ENCODE data around the gene DTNBP1. TPM values are rescaled to one million over a fixed set of nuclear protein-coding genes. Genes with fewer than 3 reads are reported as not detected.
A peak's percentile ranks its signal among the peaks of the same experiment; 100 is the strongest.

Gene DTNBP1
- total RNA-seq, 2 donors from 2014 or later = 6.3 to 25.0 TPM

DNA sequence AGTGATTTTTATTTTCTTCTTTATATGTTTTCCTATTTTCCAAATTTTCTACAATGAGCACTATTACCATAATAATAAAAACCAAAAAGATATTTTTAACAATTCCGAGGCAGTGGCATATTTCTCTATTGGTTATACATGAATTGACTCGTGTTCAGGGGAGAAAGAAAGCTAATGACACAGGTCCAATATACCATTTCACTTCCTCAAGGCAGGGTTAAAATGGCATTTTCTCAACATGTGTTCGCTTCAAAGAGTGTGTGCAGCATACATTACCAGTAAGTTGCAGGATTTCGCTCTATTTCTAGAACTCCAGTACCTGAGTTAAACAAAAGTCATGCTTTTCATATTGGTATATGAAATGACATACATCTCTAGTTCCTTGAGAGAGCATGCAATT, 35.1 kb upstream of the DTNBP1 start:
- DNase-seq (ENCODE audit: low spot score) = no peak
- H3K36me3 ChIP-seq = no peaks in the 10 kb centered on the region
- no peak overlapping the region for H3K4me3 ChIP-seq
- no peaks in the 10 kb centered on the region for H3K9me3 ChIP-seq
- H3K27ac ChIP-seq = no peak overlapping the region
- TF ChIP-seq, protein P1, sequence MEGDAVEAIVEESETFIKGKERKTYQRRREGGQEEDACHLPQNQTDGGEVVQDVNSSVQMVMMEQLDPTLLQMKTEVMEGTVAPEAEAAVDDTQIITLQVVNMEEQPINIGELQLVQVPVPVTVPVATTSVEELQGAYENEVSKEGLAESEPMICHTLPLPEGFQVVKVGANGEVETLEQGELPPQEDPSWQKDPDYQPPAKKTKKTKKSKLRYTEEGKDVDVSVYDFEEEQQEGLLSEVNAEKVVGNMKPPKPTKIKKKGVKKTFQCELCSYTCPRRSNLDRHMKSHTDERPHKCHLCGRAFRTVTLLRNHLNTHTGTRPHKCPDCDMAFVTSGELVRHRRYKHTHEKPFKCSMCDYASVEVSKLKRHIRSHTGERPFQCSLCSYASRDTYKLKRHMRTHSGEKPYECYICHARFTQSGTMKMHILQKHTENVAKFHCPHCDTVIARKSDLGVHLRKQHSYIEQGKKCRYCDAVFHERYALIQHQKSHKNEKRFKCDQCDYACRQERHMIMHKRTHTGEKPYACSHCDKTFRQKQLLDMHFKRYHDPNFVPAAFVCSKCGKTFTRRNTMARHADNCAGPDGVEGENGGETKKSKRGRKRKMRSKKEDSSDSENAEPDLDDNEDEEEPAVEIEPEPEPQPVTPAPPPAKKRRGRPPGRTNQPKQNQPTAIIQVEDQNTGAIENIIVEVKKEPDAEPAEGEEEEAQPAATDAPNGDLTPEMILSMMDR (IDR thresholded peaks at IDR 0.05) = no peak
- H3K27me3 ChIP-seq = no peaks in the 10 kb centered on the region
- H3K4me1 ChIP-seq = no peaks in the 10 kb centered on the region

DNA sequence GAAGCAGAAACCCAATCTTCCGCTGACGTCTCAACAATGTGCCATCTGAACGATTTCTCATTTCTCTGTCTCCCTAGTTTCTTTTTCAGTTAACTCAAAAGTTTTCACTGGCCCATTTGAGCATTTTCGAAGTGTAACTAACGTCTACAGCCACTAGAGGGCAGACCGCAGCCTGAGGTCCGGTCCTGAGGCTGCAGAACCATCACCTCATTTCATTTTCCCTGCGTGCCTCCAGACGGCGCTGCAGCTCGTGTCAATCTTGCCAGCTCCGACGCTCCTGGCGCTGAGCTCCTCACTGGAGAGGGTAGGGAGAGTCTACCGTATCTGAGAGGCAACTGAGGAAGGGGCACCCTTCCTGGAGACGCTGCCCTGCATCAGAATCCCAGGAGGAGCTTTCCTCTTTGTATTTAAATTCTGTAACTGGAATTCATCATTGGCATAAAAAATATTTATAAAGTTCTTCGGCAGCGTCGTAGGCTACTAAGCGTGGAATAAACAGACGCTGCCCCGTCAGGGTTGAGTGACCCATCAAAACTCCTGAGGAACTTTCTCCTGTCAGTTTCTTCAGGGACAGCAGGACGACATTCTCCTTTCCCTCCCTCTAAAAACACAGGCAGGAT, 28.5 kb upstream of the DTNBP1 start:
- H3K4me3 ChIP-seq = peak overlapping the region in 1 of 2 donors; percentile 33
- no peak overlapping the region for H3K27ac ChIP-seq
- TF ChIP-seq, protein P1 (IDR thresholded peaks at IDR 0.05) = peak; percentile 98 to 100
- DNase-seq (ENCODE audit: low spot score) = peak; percentile 89
- H3K36me3 ChIP-seq = no peaks in the 10 kb centered on the region
- no peaks in the 10 kb centered on the region for H3K9me3 ChIP-seq
- no peaks in the 10 kb centered on the region for H3K27me3 ChIP-seq
- peaks cover 0 to 15% of the 10 kb centered on the region in 2 donors for H3K4me1 ChIP-seq

DNA sequence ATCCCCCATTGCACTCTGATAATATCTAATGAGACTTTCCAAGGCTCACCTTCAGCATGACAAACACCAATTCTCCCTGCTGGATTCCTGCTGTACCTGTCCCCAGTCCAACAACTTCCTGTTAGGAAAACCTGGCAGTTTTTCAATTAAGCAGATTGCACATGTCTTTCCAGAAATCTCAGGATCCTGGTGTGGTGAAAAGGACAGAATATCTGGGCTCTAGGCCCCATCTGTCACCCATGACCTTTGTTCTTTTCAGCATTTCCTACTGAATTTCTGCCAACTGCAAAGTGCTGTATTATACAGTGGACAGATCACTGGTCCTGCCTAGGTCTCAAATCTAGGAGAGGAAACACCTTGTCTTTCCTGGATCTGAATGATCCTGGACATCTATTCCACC, 27.7 kb upstream of the DTNBP1 start:
- no peak for DNase-seq (ENCODE audit: low spot score)
- H3K4me1 ChIP-seq = peaks cover 0 to 15% of the 10 kb centered on the region in 2 donors
- no peak overlapping the region for H3K4me3 ChIP-seq
- H3K27me3 ChIP-seq = no peaks in the 10 kb centered on the region
- no peaks in the 10 kb centered on the region for H3K36me3 ChIP-seq
- no peak overlapping the region for H3K27ac ChIP-seq
- TF ChIP-seq, protein P1 (IDR thresholded peaks at IDR 0.05) = no peak
- H3K9me3 ChIP-seq = no peaks in the 10 kb centered on the region

DNA sequence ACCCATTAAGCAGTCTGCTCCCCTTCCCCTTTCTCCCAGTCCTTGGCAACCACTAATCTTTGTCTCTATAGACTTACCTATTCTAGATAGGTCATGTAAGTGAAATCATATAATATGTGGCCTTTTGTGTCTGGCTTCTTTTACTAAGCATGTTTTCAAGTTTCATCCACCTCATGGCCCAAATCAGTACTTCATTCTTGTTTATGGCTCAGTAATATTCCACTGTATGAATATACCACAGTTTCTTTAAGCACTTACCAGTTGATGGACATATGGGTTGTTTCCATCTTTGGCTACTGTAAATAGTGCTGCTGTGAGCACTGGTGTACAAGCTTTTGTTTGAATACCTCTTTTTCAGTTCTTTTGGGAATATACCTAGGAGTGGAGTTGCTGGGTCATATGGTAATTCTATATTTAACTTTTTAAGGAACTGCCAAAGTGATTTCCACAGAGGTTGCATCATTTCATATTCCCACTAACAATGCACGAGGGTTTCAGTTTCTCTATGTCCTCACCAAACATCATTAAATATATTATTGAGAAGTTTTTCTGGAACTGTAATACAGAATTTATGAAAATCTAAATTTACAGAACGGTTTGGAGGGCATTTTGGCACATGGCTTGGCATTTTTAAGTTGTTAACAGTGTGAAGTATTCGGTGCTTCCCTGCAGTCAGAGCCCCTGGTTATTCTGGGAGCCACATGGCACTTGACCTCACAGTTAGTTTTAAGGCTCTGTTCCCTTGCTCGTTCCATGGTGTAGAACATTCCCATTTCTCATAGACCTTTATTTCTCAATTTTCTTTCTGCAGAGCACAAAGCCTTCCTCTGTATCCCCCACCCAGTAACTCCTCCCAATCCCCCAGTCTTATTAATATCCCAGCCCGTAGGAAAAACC, 27.0 kb upstream of the DTNBP1 start:
- no peak overlapping the region for H3K4me3 ChIP-seq
- DNase-seq (ENCODE audit: low spot score) = no peak

DNA sequence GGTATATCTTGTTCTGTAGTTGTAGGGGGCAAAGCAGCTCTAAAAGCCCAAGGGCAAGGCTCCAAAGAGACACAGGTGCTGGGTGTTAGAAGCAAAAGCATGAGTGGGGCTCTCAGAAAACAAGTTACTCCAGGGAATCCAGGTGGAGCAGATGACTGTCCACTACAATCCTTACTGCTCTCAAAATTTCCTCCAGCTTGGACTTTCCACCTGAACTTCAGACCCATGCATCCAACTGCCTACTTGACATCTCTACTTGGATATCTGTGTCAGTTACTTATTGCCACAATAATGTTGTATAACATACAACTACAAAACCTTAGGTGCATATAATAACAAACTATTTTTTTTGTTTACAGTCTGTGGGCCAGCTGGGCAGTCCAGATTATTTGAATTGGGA, 22.8 kb upstream of the DTNBP1 start:
- Histone ChIP-seq H3K36me3 (no peaks in the 10 kb centered on the region), H3K4me1 (peaks cover 0 to 7% of the 10 kb centered on the region in 2 donors), H3K9me3 (no peaks in the 10 kb centered on the region), H3K27ac (no peak overlapping the region), H3K4me3 (no peak overlapping the region), H3K27me3 (no peaks in the 10 kb centered on the region)
- no peak for DNase-seq (ENCODE audit: low spot score)
- TF ChIP-seq, protein P1 (IDR thresholded peaks at IDR 0.05) = no peak

More for the DNA sequence above, 27.0 kb upstream of the DTNBP1 start:
- H3K4me1 ChIP-seq = peaks cover 0 to 15% of the 10 kb centered on the region in 2 donors
- no peak overlapping the region for H3K27ac ChIP-seq
- TF ChIP-seq, protein P1 (IDR thresholded peaks at IDR 0.05) = no peak
- no peaks in the 10 kb centered on the region for H3K9me3 ChIP-seq
- H3K36me3 ChIP-seq = no peaks in the 10 kb centered on the region
- H3K27me3 ChIP-seq = no peaks in the 10 kb centered on the region
